Stimulated activated CD8-positive, alpha-beta memory T cell treated with anti-CD3 and anti-CD28 coated beads, Interleukin-12 subunit alpha, Interleukin-12 subunit beta, amount 100 ng/mL, for 24 hours (primary cell): Measurements from ENCODE around the gene SMURF1.

Experiments
- DNase-seq: peaks from one replicate; pipeline ENCODE4 v3.0.0-alpha.2; 2020; ENCODE audit errors: extremely low read depth

SMURF1 gene

GRCh38 chr7:99141841-99142726, 1.8 kb downstream of the SMURF1 start:
- DNase-seq, result no peak

DNA sequence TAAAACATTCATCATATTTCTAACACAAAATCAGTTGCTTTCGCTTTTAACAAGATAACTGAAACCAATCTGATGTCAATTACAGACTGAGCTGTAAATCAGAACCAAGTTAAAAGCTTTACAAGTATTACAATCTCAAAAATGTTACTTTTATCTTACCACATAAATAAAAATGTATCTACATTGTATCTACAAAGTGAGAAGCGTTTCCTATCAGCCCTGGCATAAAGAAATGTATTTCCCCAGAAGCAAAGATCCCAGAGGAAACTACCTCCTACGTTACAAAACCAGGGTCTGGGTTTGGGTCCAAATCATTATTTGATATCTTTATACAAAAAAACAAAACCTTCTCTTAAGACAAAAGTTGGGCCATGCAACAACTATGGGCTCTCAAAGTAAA, 2.6 kb downstream of the SMURF1 start:
- DNase-seq, result no peak

GRCh38 chr7:99140813-99141212, 3.1 kb downstream of the SMURF1 start:
- DNase-seq, result no peak

DNA sequence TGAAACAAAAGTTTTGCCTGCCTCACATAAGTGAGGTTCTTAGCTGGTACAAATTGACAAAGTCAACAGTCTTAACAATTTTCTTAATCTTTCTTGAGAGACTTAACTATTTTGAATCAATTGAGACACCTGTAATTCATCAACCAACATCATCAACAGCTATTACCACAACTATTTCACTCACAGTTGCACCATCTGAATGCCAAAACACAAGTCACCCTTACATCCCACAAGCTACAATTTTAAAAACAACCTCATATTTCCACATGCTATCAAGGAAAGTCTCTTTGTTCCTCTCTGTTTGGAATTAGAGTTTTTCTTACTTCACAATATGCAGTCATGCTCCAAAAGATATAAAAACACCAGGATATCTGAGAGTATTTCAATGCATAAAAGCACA, 4.9 kb downstream of the SMURF1 start:
- DNase-seq, result no peak

- no peak for DNase-seq
Observed at GRCh38 chr7:99137411-99138180, 6.3 kb downstream of the SMURF1 start.

- no peak for DNase-seq
Observed at GRCh38 chr7:99135938-99136337, 8.0 kb downstream of the SMURF1 start.

- DNase-seq, result no peak
Observed at GRCh38 chr7:99133766-99134564, 9.9 kb downstream of the SMURF1 start.

- DNase-seq, result no peak
Observed at GRCh38 chr7:99132595-99133321, 11.2 kb downstream of the SMURF1 start.

GRCh38 chr7:99131290-99131689, 12.6 kb downstream of the SMURF1 start:
- no peak for DNase-seq

- no peak for DNase-seq
Observed at GRCh38 chr7:99129536-99129935, 14.4 kb downstream of the SMURF1 start.

DNA sequence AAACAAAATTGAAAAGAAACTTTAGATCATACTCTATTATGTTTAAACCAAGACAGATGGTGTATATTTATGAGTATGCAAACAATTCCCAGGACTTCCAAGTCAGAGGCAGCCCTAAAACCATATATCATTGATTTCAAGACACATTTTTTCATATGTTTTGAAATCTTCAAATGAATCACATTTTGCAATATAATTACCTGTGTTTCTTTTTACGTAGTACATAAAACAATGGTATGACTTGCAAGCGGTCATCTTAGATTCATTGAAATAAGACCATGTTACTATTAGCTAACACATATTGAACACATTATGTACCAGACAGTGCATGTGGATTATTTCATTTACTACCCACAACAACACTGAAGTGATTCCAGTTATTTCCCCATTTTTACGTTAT, 14.9 kb downstream of the SMURF1 start:
- DNase-seq, result no peak

DNA sequence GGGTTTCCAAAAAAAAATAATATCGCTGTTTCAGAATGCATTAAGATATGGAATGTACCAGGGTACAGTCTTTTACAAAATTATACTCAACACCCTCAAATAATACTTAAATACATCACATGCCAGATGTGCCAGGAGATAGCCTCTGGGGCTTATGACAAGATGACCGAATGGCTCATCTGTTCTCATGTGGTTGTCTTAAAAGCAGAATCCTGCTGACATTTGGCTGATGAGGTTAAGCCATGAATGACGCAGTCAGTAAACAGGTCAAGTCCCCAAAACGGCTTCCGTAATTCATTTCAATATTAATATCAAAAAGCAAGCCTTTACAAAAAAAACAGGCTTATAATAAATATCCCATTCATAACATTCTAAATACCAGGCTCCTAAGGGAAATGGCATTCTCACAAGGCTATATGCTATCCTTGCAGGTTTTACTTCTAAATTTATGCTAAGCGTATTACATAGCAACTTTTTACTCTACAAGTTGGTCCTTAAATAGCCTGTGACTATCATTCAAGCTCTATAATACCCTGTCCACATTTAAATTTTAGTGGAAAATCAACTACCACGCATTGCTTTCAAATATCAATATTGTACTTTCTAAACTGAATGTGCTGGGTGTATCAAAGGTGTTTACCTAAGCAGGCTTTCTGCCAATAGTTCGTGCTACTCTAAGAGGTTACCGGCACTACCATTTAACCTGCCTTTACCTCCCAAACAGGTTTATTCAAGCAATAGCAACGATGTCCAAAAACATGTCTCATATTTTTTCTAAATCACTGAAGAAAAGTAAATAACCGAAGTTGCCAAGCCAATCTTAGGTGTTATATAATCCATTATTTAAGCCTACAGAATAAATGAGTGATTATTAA, 15.6 kb downstream of the SMURF1 start:
- no peak for DNase-seq

GRCh38 chr7:99127636-99128035, 16.3 kb downstream of the SMURF1 start:
- DNase-seq, result no peak

GRCh38 chr7:99126921-99127553, 16.9 kb downstream of the SMURF1 start:
- DNase-seq, result no peak

- DNase-seq, result no peak
Observed at GRCh38 chr7:99125505-99125865, 18.4 kb downstream of the SMURF1 start.

DNA sequence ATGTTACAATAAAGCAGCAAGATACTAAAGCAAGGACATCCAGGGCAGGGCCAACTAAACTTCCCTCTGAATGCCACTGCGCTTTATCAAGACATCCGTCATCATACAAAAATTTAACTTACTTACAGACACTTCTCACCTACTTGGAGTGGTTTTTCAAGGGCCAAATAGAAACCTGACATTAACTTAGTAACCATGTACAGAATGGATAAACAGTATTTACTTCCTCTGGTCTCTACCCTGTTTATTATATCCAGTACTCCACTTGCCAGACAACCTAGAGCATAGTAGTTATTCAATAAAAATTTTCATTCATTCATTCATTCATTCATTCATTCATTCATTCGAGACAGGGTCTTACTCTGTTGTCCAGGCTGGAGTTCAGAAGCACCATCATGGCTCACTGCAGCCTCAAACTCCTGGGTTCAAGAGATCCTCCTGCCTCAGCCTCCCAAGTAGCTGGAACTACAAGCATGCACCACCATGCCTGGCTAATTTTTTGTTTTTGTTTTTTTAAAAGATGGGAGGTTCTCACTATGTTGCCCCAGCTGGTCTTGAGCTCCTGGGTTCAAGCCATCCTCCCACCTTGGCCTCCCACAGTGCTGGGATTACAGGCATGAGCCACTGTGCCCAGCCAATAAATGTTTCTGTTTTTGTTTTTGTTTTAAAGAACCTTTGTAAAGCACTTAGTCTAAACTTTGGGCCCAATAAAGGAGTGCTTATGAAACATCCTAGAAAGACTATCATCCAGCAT, 19.0 kb downstream of the SMURF1 start:
- DNase-seq, result no peak

GRCh38 chr7:99124236-99124635, 19.7 kb downstream of the SMURF1 start:
- no peak for DNase-seq

GRCh38 chr7:99123571-99124033, 20.3 kb downstream of the SMURF1 start:
- no peak for DNase-seq

DNA sequence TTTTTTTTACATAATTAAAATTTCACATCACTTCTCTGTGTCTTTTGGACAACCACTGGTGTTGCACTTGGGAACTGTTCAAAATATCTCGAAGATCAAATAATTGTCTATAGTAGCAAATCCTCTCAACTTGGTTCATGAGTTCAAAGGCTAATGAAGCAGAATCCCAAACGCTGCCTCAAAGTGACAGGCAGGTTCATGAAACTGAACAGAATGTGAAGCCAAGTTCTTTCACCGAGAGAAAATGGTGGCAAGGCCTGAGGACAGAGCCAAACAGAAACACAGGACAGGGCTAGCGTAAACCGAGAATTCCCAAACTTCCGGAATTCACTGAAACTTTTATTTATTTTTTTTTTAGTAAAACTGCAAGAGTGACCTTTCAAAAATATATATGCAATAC, 21.1 kb downstream of the SMURF1 start:
- no peak for DNase-seq
